ENCODE measurements around the gene HP1BP3. TPM values are rescaled to one million over a fixed set of nuclear protein-coding genes. Genes with fewer than 3 reads are reported as not detected.
"Not testable (repeated sequence)": the region's sequence is repeated elsewhere in the genome, so short reads cannot be mapped to it uniquely, and the experiment has no call there.

Gene HP1BP3
- total RNA-seq, 4 donors from 2014 or later = 138 to 202 (median 148) TPM

DNA sequence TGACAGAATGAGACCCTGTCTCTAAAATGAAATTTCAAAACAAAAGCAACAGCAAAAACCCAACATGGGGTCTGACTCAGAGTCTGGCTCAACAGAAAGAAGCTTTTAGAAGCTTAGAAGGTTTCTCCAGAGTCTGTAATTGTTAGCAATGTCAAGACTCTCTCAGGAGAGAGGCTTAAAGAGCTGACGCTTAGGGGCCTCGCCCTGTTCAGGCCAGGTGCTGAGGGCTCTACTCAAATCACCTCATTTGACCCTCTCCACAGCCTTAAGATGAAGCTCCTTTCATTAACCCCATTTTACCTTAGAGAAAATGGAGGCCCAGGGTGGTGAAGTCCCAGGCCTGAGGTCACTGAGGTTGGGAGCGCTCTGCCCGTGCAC, 64.0 kb downstream of the HP1BP3 start:
- DNase-seq (ENCODE audit: low spot score) (no peak), ATAC-seq (ENCODE audit: low FRiP score) (no peak)
- no peak for TF ChIP-seq CTCF (IDR thresholded peaks at IDR 0.05)

GRCh38 chr1:20721117-20722061, 65.7 kb downstream of the HP1BP3 start:
- TF ChIP-seq CTCF (IDR thresholded peaks at IDR 0.05) = no peak
- DNase-seq (ENCODE audit: low spot score) = no peak
- no peak for ATAC-seq (ENCODE audit: low FRiP score)

GRCh38 chr1:20720631-20721091, 66.4 kb downstream of the HP1BP3 start:
- no peak for ATAC-seq (ENCODE audit: low FRiP score)
- no peak for DNase-seq (ENCODE audit: low spot score)
- no peak for TF ChIP-seq CTCF (IDR thresholded peaks at IDR 0.05)

GRCh38 chr1:20719871-20720620, 67.1 kb downstream of the HP1BP3 start:
- TF ChIP-seq CTCF (IDR thresholded peaks at IDR 0.05) = no peak
- ATAC-seq (ENCODE audit: low FRiP score) (no peak), DNase-seq (ENCODE audit: low spot score) (no peak)

GRCh38 chr1:20719261-20719660, 67.8 kb downstream of the HP1BP3 start:
- TF ChIP-seq CTCF (IDR thresholded peaks at IDR 0.05) = no peak
- ATAC-seq (ENCODE audit: low FRiP score) (no peak), DNase-seq (ENCODE audit: low spot score) (no peak)

DNA sequence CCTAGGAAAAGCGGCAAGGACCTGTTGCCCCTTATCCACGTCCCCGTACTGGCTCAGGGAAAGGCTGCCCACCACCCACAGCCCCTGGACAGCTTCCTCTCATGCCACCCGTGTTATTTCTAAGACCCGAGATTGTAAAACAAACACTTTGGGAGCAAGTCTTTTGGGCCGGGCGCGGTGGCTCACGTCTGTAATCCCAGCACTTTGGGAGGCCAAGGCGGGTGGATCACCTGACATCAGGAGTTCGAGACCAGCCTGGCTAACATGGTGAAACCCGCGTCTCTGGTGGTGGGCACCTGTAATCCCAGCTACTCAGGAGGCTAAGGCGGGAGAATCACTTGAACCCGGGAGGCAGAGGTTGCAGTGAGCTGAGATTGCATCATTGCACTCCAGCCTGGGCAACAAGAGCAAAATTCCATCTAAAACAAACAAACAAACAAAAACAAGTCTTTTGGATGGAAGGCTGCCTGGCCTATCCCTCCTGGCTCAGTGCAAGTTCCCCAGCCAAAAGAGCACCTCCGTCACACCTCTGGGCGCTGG, 68.7 kb downstream of the HP1BP3 start:
- not testable (repeated sequence) for DNase-seq (ENCODE audit: low spot score); ATAC-seq (ENCODE audit: low FRiP score)
